NCI-H524 (cell line): ENCODE results near the gene UCHL5.

Experiments used
- DNase-seq, 2 experiments: peaks; one replicate each; lab custom pipeline; 2025; lab: John Stamatoyannopoulos, UW

UCHL5 gene, protein sequence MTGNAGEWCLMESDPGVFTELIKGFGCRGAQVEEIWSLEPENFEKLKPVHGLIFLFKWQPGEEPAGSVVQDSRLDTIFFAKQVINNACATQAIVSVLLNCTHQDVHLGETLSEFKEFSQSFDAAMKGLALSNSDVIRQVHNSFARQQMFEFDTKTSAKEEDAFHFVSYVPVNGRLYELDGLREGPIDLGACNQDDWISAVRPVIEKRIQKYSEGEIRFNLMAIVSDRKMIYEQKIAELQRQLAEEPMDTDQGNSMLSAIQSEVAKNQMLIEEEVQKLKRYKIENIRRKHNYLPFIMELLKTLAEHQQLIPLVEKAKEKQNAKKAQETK

GRCh38 chr1:193059282-193060114, at the start of gene UCHL5, which contains the start of gene RO60:
Gene UCHL5 (minus strand): TSS chr1:193059360. CDS start chr1:193059260, 100 bp downstream.
Gene RO60 (plus strand): TSS chr1:193059612. CDS start chr1:193069055, 9,443 bp downstream.
- peak; percentile 95 to 97 for DNase-seq

- DNase-seq: no peak
Measured at GRCh38 chr1:193108471-193108870, 49.3 kb upstream of the UCHL5 start.

DNA sequence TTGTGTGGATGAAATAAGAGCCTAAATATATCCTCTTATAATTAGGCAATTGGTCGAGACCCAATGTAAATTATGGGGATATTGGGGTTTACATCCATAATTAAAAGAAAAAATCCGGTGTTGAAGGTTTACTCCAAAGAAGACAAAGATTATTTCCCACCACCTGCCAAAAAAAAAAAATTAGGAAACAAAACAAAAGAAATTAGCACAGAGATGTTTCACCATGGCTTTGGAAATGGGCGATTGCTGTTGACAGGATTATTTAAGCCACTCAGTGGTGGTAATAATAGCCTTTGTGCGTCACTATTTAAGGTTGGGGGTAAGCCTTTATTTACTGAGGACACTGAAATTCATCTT, 46.6 kb upstream of the UCHL5 start:
- DNase-seq: peak in 1 of 2 experiments; percentile 4

- DNase-seq: peak; percentile 65 to 79
Measured at GRCh38 chr1:193104907-193105820, 46.0 kb upstream of the UCHL5 start, which contains the start of gene GLRX2. Gene GLRX2 (minus strand): TSS chr1:193105414. CDS start chr1:193105382, 32 bp downstream.

DNA sequence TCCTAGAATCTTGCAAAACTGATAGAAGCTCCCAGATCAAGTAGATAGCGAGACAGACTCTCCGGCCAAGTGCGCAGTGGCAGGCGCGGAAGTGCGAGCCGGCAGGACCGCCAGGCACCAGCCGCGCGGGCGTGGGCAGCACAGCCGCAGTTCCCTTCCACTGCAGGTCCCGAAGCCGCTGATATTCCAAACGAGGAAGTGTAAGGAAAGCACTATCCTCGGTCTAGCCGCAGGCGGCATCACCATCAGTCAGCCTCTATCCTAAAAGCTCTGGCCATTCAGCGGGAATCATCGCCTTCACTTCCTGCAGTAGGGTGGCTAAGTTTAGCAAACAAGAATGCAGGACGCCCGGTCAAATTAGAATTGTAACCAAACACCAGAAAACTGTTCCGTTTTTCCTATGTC, 45.3 kb upstream of the UCHL5 start:
- DNase-seq: peak in 1 of 2 experiments; percentile 58

DNA sequence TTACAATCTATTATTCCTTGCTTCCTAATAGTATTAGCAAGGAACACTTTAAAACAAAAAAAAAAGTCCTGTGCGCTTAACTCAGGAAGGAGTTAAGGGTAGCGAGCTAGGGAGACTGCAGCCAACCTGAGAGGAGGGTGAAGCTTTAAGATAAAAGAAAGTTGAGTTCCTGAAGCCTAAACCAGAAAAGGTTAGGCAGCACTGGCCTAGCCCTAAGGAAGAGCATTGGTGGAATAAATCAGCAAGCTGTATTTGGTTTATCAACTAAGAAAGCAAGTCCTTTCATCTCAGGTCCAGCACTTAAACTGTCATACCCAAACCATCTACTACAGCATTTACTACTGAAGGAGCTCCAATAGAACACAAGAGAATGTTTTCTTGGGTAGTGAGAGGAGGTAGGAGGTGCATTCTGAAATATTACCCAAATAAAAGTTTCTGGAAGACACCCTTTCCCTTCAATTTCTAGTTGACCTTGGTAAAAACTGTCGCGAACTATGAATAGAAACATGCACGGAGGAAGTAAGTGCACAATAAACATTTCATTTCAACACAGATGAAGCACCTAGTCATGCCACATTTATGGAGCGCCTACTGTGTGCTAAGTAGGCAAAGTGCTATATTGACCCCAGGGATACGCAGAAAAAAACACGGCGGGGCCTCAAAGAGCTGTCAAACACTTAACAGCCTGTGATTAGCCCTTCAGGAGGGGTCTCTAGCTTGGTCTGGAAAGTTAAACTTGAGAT, 44.8 kb upstream of the UCHL5 start:
- no peak for DNase-seq

- no peak for DNase-seq
Measured at GRCh38 chr1:193102662-193103061, 43.5 kb upstream of the UCHL5 start.

GRCh38 chr1:193094112-193094511, 35.0 kb upstream of the UCHL5 start:
- DNase-seq: no peak

- DNase-seq: no peak
Measured at GRCh38 chr1:193090865-193091264, 31.7 kb upstream of the UCHL5 start.

DNA sequence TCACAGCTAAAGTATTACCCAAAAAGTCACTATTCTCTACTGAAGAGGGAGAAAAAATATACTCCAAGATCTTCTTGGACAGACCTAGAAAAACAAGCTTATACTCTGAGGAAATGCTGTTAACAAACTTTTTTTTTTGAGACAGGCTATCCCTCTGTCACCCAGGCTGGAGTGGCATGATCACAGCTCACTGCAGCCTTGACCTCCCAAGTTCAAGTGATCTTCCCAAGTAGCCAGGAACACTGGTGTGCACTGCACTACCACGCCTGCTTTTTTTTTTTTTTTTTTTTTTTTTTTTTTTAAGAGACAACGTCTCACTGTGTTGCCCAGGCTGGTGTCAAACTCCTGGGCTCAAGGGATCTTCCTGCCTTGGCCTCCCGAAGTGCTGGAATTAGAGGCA, 28.7 kb upstream of the UCHL5 start:
- no peak for DNase-seq

DNA sequence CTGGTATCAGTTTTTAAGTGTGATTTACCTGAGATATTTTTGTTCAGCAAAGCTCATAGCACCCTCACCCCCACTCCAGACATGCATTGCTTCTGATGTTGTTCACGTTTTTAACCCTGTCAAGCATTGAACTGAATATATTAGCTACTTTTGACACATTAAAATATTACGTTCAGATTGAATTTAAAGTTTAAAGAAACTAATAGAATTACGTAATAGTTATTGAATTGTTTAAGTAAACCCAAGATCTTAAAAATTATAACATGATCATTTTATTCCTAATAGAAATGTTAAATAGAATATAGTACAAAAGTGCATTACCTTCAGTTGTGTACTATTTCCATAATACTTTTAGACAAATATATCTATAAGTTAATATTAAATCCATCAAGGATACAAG, 27.2 kb upstream of the UCHL5 start:
- DNase-seq: no peak

DNA sequence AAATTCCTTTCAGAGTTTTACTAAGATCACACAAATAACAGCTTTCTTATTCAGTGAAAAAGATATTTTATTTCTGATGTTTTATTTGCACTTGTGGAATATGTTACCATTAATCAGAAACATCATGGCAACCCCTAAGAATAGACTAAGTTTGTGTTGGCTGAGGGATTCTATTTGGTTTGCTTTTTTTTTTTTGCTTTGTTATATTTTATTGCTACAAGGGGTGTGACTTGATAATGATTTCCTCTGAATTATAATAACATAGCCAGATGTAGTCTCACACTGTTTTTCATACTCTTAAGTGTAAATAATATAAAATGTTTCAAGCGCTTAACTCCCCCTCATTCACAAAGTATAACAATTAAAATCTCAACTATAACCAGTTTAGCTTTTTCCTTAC, 26.1 kb upstream of the UCHL5 start:
- DNase-seq: no peak

- DNase-seq: no peak
Measured at GRCh38 chr1:193083365-193084088, 24.4 kb upstream of the UCHL5 start.

- DNase-seq: no peak
Measured at GRCh38 chr1:193079187-193079586, 20.0 kb upstream of the UCHL5 start.

GRCh38 chr1:193077991-193078390, 18.8 kb upstream of the UCHL5 start:
- DNase-seq: no peak

DNA sequence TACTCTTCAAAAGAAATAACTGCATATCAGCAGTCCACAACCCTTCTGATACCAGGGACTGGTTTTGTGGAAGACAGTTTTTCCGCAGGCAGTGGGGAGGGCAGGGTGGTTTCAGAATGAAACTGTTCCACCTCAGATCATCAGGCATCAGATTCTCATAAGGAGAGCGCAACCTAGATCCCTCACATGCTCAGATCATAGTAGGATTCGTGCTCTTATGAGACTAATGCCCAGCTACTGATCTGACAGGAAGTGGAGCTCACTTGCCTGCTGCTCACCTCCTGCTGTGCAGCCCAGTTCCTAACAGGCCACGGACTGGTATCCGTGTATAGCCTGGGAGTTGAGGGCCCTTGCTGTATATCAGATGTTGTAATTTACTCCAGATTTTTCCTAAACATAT, 11.8 kb upstream of the UCHL5 start:
- no peak for DNase-seq

- no peak for DNase-seq
Measured at GRCh38 chr1:193070386-193070753, 11.2 kb upstream of the UCHL5 start.

DNA sequence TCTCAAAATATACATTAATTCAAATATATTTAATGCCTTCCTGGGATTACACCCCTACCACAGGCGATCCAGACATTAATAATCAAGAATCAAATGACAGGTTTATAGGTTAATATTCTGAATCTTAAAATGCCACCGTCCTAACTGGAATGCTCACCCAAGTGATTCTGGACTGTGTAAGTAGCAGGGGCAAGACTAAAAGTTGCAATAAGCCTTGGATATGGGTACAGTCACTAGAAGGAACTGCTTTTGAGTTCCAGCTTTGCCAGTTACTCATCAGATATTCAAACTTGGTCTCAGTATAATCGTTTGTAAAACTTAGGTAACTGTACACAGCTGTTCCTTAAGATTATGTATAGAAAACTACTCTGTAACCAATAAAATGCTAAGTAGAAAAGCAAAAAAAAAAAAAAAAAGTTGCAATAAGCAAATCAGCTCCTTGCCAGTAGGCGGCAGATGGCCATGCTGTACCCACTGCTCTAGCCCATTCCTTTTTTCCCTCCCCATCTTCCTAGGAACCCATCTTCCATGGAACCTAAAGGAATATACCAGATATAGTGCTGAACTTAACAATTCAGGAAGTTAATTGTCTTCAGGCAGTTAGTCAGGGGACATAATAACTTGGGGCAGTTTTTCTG, 10.7 kb upstream of the UCHL5 start:
- peak in 1 of 2 experiments; percentile 34 for DNase-seq

DNA sequence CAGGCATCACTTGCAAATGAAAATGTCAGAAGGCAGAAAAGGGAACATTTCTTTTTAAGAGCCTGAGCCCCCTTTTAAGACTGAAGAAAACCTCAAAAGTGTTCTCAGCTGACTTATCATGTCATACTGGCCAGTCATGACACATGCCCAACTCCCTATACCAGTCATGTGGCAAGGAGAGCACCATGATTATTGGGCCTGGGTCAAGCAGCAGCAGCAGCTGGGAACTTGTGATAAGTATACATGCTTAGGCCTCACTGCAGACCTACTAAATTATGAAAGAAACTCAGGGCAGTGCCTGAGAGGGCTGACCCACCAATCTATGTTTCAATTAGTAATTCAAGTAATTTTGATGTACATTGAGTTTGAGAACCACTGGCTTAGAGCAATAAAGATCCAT, 8.9 kb upstream of the UCHL5 start:
- DNase-seq: no peak

- DNase-seq: no peak
Measured at GRCh38 chr1:193066606-193067005, 7.4 kb upstream of the UCHL5 start.
